ENCODE results near the gene CPZ. TPM values are rescaled to one million over a fixed set of nuclear protein-coding genes. Genes with fewer than 3 reads are reported as not detected.
A peak's percentile ranks its signal among the peaks of the same experiment; 100 is the strongest.

Gene CPZ
- total and polyA plus RNA-seq, 7 donors: 0.04 to 0.30 (median 0.08) TPM; not detected in 4

GRCh38 chr4:8558080-8558960, 34.2 kb upstream of the CPZ start:
- peak in 1 of 4 donors; percentile 27 for ATAC-seq
- intact Hi-C loops (cut with DNase I): no loop called here
- Histone ChIP-seq H3K27ac (no peak overlapping the region), H3K27me3 (ENCODE audit: insufficient read depth in 3 of 3, low read length in 2 of 3) (no peaks in the 10 kb centered on the region), H3K36me3 (ENCODE audit: insufficient read depth in 1 of 2, low read depth in 1 of 2) (no peaks in the 10 kb centered on the region), H3K4me3 (no peak overlapping the region), H3K9me3 (no peaks in the 10 kb centered on the region), H3K4me1 (no peaks in the 10 kb centered on the region)
- WGBS, 3 donors: 58 to 61% (median 59%) methylated on average over 21 of the region's 21 CpGs
- no peak for TF ChIP-seq CTCF (IDR thresholded peaks at IDR 0.05)
- DNase-seq: no peak

- 91 to 95% (median 92%) methylated on average over 11 of the region's 11 CpGs for WGBS, 3 donors
- Histone ChIP-seq H3K4me1 (no peaks in the 10 kb centered on the region), H3K9me3 (no peaks in the 10 kb centered on the region), H3K36me3 (ENCODE audit: insufficient read depth in 1 of 2, low read depth in 1 of 2) (no peaks in the 10 kb centered on the region), H3K27ac (no peak overlapping the region), H3K27me3 (ENCODE audit: insufficient read depth in 3 of 3, low read length in 2 of 3) (no peaks in the 10 kb centered on the region), H3K4me3 (no peak overlapping the region)
- peak in 1 of 2 donors; percentile 15 for DNase-seq
- intact Hi-C loops (cut with DNase I): no loop called here
- no peak for TF ChIP-seq CTCF (IDR thresholded peaks at IDR 0.05)
- no peak for ATAC-seq
Observed at GRCh38 chr4:8559011-8559410, 33.6 kb upstream of the CPZ start.

GRCh38 chr4:8559524-8560264, 32.9 kb upstream of the CPZ start:
- 85 to 89% (median 87%) methylated on average over 12 of the region's 12 CpGs for WGBS, 3 donors
- ATAC-seq: no peak
- intact Hi-C loops (cut with DNase I): no loop called here

More at GRCh38 chr4:8559524-8560264, 32.9 kb upstream of the CPZ start:
- Histone ChIP-seq H3K4me3 (no peak overlapping the region), H3K36me3 (ENCODE audit: insufficient read depth in 1 of 2, low read depth in 1 of 2) (no peaks in the 10 kb centered on the region), H3K9me3 (no peaks in the 10 kb centered on the region), H3K27me3 (ENCODE audit: insufficient read depth in 3 of 3, low read length in 2 of 3) (no peaks in the 10 kb centered on the region), H3K4me1 (no peaks in the 10 kb centered on the region), H3K27ac (no peak overlapping the region)
- DNase-seq: no peak
- no peak for TF ChIP-seq CTCF (IDR thresholded peaks at IDR 0.05)
